K562 (cell line): ENCODE data around the gene UBXN6. TPM values are rescaled to one million over a fixed set of nuclear protein-coding genes. Genes with fewer than 3 reads are reported as not detected.

Experiments
- ARID4B ChIP-seq: sonication (generic); formaldehyde crosslinking; IDR thresholded peaks from 2 replicates; pipeline ENCODE4 v1.8.0; 2022; ENCODE audit warnings: mild to moderate bottlenecking, missing genetic modification reagents
- E2F1 ChIP-seq: sonication (generic); formaldehyde crosslinking; IDR thresholded peaks from 2 replicates; pipeline ENCODE4 v1.8.1; 2023; ENCODE audit warnings: mild to moderate bottlenecking, missing genetic modification reagents, moderate library complexity
- ELF2 ChIP-seq: fragments of 250-450 bp; sonication (Bioruptor Pico); IDR thresholded peaks from 2 replicates; pipeline ENCODE4 v1.5.0; 2021; ENCODE audit warnings: mild to moderate bottlenecking
- MTA1 ChIP-seq: fragments of 450-650 bp; IDR thresholded peaks from 2 replicates; pipeline ENCODE4 v1.6.1; 2017; ENCODE audit warnings: borderline replicate concordance
- ZBTB40 ChIP-seq, 2 experiments: fragments of 450-650 bp in 1 of 2; sonication (generic) in 1 of 2; formaldehyde crosslinking in 1 of 2; IDR thresholded peaks; 2 replicates each; pipeline versions ENCODE4 v1.7.1 to v1.9.0; 2016 to 2022; ENCODE audit warnings: inconsistent platforms in 1 of 2, mild to moderate bottlenecking in 1 of 2, missing genetic modification reagents in 1 of 2
- ZNF347 ChIP-seq: fragments of 450-650 bp; formaldehyde crosslinking; IDR thresholded peaks from 2 replicates; pipeline ENCODE4 v1.4.0; 2020; ENCODE audit warnings: low read depth, mild to moderate bottlenecking, moderate library complexity
- polyA plus RNA-seq, 8 experiments: library from polyadenylated mRNA; depleted of rRNA in 4 of 8; stranded (reverse) in 5 of 8; unstranded in 3 of 8; fragments of >200 nt; fragmentation: Nextera tagmentation in 2 of 8; fragmentation: Illumina TruSeq in 1 of 8; extraction: Ambion mirVana in 2 of 8; extraction: Trizol in 1 of 8; gene quantifications; 2 replicates each; pipeline versions ENCODE4 v1.2.1 to v1.2.3, GENCODE V29; 2011 to 2014; ENCODE audit warnings: inconsistent platforms in 1 of 8, missing spikeins in 1 of 8
- total RNA-seq, 7 experiments: library from RNA; depleted of rRNA in 6 of 7; stranded (reverse); fragments of >200 nt in 6 of 7; fragmentation: Illumina TruSeq in 2 of 7; extraction: Trizol in 2 of 7; gene quantifications; 2 replicates each; pipeline versions ENCODE4 v1.2.1 to v1.2.3, GENCODE V29; 2011 to 2021; ENCODE audit warnings: low replicate concordance in 1 of 7

UBXN6 gene
- total and polyA plus RNA-seq, 9 of the 15 experiments (the other 6 are each of a cell fraction or from before 2014, with no cell fraction given): 0.48 to 90.2 (median 29.5) TPM

DNA sequence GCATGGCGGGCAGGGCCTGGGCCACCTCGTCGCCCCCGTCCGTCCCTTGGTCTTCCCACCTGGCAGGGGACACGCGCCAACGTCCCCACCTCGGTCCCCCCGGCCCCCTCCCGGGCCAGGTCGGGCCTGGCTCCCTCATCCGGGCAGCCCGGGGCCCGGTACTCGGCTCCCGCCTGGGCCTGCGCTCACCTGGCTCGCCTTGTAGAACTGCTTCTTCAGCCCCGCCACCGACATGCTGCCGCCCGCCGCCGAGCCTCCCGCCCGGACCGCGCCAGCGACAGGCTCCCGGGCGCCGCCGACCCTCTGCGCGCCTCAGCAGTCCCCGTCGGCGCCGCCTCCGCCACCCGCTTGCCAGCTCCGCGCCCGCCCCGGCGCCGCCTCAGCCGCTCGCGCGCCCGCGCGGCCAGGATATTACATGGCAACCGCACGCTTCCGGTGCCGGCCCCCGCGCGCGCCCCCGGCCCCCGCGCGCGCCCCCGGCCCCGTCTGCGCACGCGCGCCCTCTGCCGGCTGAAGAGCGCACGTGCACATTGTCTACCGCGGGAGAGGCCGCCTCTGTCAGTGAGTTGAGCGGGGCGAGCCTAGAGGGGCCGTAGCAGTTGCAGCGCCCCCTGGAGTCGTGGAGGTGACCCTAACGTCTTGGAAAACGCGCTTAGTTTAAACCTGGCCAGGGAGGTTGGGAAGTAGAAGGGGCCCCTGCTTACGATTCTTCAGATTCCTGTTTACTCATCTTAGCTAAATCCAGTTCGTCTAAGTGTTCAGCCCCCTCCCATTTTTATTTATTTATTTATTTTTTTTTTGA is 57.3 kb downstream of the UBXN6 start, which contains the start of gene SH3GL1 (continued):
- TF ChIP-seq E2F1 (CRISPR knock-in tag) (no peak), ELF2 (CRISPR knock-in tag) (no peak), ZBTB40 (IDR thresholded peaks at IDR 0.05) (no peak), ZBTB40 (CRISPR knock-in tag; IDR thresholded peaks at IDR 0.05) (no peak), ARID4B (peak; percentile 88), MTA1 (no peak), ZNF347 (no peak)
